ENCODE results near the gene ADK. TPM values are rescaled to one million over a fixed set of nuclear protein-coding genes. Genes with fewer than 3 reads are reported as not detected.

The ADK gene
- total and polyA plus RNA-seq, 2 experiments from 2014 or later: 39.9 to 53.0 TPM

DNA sequence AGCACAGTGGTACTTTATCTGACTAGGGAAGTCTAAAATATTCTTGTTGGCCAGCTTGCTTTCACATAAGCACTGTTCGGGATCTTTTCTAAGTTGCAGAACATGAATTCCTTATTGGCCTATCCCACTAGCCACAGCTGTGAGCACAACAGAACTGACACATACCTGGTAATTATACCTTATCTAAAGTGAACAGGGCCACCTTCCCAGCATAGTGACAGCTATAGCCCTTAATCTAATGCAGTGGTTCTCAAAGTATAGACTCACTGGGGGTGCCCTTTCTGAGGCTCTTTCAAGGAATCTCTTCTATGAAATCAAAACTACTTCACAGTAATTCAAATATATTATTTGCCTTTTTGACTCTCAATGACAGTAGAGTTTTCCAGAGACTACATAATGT, 490.6 kb downstream of the ADK start:
- Mint-ChIP-seq H3K4me1 (peaks cover 29% of the 10 kb centered on the region), H3K36me3 (ENCODE audit: low read depth) (peaks cover 6% of the 10 kb centered on the region), H3K27ac (no peak overlapping the region), H3K27me3 (ENCODE audit: insufficient read depth, low read depth, poor library complexity) (peaks cover 4% of the 10 kb centered on the region), H3K4me3 (no peak overlapping the region), H3K9me3 (peaks cover 8% of the 10 kb centered on the region; the same call in 2 of the 3 replicates)
- H3K27ac ChIP-seq (ENCODE audit: low read depth): no peak overlapping the region
- H4K20me1 ChIP-seq (replicated peaks; ENCODE audit: insufficient read depth): no peaks in the 10 kb centered on the region
- H2AFZ ChIP-seq: no peak overlapping the region
- H3K36me3 ChIP-seq (ENCODE audit: insufficient read depth): no peaks in the 10 kb centered on the region
- DNase-seq (ENCODE audit: low spot score) (no peak), ATAC-seq (no peak)
- H3K4me2 ChIP-seq: no peak overlapping the region
- H3K4me1 ChIP-seq (ENCODE audit: insufficient read depth): peaks cover 28% of the 10 kb centered on the region
- TF ChIP-seq EZH2phosphoT487 (IDR thresholded peaks at IDR 0.05; ENCODE audit: unreplicated experiment) (no peak), EZH2 (IDR thresholded peaks at IDR 0.05; ENCODE audit: low read depth, unreplicated experiment) (no peak), CREB1 (CRISPR knock-in tag; IDR thresholded peaks at IDR 0.05; ENCODE audit: low read depth) (no peak), NANOG (IDR thresholded peaks at IDR 0.05; ENCODE audit: borderline replicate concordance) (no peak), ZNF331 (CRISPR knock-in tag; IDR thresholded peaks at IDR 0.05; ENCODE audit: low read depth) (no peak), JUNB (IDR thresholded peaks at IDR 0.05; ENCODE audit: unreplicated experiment) (no peak), ZNF114 (CRISPR knock-in tag; IDR thresholded peaks at IDR 0.05) (no peak), STAT1 (IDR thresholded peaks at IDR 0.05; ENCODE audit: unreplicated experiment) (no peak), POLR2AphosphoS5 (IDR thresholded peaks at IDR 0.05; ENCODE audit: low read depth) (no peak)
- TF ChIP-seq, protein P1, sequence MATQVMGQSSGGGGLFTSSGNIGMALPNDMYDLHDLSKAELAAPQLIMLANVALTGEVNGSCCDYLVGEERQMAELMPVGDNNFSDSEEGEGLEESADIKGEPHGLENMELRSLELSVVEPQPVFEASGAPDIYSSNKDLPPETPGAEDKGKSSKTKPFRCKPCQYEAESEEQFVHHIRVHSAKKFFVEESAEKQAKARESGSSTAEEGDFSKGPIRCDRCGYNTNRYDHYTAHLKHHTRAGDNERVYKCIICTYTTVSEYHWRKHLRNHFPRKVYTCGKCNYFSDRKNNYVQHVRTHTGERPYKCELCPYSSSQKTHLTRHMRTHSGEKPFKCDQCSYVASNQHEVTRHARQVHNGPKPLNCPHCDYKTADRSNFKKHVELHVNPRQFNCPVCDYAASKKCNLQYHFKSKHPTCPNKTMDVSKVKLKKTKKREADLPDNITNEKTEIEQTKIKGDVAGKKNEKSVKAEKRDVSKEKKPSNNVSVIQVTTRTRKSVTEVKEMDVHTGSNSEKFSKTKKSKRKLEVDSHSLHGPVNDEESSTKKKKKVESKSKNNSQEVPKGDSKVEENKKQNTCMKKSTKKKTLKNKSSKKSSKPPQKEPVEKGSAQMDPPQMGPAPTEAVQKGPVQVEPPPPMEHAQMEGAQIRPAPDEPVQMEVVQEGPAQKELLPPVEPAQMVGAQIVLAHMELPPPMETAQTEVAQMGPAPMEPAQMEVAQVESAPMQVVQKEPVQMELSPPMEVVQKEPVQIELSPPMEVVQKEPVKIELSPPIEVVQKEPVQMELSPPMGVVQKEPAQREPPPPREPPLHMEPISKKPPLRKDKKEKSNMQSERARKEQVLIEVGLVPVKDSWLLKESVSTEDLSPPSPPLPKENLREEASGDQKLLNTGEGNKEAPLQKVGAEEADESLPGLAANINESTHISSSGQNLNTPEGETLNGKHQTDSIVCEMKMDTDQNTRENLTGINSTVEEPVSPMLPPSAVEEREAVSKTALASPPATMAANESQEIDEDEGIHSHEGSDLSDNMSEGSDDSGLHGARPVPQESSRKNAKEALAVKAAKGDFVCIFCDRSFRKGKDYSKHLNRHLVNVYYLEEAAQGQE (IDR thresholded peaks at IDR 0.05; ENCODE audit: unreplicated experiment): no peak
- TF ChIP-seq, protein P2, sequence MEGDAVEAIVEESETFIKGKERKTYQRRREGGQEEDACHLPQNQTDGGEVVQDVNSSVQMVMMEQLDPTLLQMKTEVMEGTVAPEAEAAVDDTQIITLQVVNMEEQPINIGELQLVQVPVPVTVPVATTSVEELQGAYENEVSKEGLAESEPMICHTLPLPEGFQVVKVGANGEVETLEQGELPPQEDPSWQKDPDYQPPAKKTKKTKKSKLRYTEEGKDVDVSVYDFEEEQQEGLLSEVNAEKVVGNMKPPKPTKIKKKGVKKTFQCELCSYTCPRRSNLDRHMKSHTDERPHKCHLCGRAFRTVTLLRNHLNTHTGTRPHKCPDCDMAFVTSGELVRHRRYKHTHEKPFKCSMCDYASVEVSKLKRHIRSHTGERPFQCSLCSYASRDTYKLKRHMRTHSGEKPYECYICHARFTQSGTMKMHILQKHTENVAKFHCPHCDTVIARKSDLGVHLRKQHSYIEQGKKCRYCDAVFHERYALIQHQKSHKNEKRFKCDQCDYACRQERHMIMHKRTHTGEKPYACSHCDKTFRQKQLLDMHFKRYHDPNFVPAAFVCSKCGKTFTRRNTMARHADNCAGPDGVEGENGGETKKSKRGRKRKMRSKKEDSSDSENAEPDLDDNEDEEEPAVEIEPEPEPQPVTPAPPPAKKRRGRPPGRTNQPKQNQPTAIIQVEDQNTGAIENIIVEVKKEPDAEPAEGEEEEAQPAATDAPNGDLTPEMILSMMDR (conservative IDR thresholded peaks at IDR 0.05; ENCODE audit: low read depth in 2 of 2): no peak
- TF ChIP-seq, protein P3, sequence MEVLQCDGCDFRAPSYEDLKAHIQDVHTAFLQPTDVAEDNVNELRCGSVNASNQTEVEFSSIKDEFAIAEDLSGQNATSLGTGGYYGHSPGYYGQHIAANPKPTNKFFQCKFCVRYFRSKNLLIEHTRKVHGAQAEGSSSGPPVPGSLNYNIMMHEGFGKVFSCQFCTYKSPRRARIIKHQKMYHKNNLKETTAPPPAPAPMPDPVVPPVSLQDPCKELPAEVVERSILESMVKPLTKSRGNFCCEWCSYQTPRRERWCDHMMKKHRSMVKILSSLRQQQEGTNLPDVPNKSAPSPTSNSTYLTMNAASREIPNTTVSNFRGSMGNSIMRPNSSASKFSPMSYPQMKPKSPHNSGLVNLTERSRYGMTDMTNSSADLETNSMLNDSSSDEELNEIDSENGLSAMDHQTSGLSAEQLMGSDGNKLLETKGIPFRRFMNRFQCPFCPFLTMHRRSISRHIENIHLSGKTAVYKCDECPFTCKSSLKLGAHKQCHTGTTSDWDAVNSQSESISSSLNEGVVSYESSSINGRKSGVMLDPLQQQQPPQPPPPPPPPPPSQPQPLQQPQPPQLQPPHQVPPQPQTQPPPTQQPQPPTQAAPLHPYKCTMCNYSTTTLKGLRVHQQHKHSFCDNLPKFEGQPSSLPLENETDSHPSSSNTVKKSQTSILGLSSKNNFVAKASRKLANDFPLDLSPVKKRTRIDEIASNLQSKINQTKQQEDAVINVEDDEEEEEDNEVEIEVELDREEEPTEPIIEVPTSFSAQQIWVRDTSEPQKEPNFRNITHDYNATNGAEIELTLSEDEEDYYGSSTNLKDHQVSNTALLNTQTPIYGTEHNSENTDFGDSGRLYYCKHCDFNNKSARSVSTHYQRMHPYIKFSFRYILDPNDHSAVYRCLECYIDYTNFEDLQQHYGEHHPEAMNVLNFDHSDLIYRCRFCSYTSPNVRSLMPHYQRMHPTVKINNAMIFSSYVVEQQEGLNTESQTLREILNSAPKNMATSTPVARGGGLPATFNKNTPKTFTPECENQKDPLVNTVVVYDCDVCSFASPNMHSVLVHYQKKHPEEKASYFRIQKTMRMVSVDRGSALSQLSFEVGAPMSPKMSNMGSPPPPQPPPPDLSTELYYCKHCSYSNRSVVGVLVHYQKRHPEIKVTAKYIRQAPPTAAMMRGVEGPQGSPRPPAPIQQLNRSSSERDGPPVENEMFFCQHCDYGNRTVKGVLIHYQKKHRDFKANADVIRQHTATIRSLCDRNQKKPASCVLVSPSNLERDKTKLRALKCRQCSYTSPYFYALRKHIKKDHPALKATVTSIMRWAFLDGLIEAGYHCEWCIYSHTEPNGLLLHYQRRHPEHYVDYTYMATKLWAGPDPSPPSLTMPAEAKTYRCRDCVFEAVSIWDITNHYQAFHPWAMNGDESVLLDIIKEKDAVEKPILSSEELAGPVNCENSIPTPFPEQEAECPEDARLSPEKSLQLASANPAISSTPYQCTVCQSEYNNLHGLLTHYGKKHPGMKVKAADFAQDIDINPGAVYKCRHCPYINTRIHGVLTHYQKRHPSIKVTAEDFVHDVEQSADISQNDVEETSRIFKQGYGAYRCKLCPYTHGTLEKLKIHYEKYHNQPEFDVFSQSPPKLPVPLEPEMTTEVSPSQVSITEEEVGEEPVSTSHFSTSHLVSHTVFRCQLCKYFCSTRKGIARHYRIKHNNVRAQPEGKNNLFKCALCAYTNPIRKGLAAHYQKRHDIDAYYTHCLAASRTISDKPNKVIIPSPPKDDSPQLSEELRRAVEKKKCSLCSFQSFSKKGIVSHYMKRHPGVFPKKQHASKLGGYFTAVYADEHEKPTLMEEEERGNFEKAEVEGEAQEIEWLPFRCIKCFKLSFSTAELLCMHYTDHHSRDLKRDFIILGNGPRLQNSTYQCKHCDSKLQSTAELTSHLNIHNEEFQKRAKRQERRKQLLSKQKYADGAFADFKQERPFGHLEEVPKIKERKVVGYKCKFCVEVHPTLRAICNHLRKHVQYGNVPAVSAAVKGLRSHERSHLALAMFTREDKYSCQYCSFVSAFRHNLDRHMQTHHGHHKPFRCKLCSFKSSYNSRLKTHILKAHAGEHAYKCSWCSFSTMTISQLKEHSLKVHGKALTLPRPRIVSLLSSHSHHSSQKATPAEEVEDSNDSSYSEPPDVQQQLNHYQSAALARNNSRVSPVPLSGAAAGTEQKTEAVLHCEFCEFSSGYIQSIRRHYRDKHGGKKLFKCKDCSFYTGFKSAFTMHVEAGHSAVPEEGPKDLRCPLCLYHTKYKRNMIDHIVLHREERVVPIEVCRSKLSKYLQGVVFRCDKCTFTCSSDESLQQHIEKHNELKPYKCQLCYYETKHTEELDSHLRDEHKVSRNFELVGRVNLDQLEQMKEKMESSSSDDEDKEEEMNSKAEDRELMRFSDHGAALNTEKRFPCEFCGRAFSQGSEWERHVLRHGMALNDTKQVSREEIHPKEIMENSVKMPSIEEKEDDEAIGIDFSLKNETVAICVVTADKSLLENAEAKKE (CRISPR knock-in tag; IDR thresholded peaks at IDR 0.05): no peak
- TF ChIP-seq, protein P4, sequence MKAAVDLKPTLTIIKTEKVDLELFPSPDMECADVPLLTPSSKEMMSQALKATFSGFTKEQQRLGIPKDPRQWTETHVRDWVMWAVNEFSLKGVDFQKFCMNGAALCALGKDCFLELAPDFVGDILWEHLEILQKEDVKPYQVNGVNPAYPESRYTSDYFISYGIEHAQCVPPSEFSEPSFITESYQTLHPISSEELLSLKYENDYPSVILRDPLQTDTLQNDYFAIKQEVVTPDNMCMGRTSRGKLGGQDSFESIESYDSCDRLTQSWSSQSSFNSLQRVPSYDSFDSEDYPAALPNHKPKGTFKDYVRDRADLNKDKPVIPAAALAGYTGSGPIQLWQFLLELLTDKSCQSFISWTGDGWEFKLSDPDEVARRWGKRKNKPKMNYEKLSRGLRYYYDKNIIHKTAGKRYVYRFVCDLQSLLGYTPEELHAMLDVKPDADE (IDR thresholded peaks at IDR 0.05): no peak
- H3K79me2 ChIP-seq (replicated peaks; ENCODE audit: insufficient read depth): no peaks in the 10 kb centered on the region
- H3K27me3 ChIP-seq (ENCODE audit: insufficient read depth): no peaks in the 10 kb centered on the region
- H3K4me3 ChIP-seq: no peak overlapping the region
- no peaks in the 10 kb centered on the region for H3F3A ChIP-seq (replicated peaks; ENCODE audit: low read depth)
- H3K9me2 ChIP-seq (ENCODE audit: insufficient read depth): no peaks in the 10 kb centered on the region
